Smooth muscle cell of the pulmonary artery (primary cell): ENCODE results near the gene SYCE1. TPM values are rescaled to one million over a fixed set of nuclear protein-coding genes. Genes with fewer than 3 reads are reported as not detected.

Experiments used
- total RNA-seq: library from RNA; depleted of rRNA; stranded (reverse); fragments of >200 nt; gene quantifications from 2 replicates; pipeline ENCODE4 v1.2.3, GENCODE V29; 2014

Gene SYCE1, protein sequence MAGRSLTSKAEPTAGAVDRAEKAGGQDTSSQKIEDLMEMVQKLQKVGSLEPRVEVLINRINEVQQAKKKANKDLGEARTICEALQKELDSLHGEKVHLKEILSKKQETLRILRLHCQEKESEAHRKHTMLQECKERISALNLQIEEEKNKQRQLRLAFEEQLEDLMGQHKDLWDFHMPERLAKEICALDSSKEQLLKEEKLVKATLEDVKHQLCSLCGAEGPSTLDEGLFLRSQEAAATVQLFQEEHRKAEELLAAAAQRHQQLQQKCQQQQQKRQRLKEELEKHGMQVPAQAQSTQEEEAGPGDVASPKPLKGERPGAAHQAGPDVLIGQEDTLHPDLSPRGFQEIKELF
- total RNA-seq, result 0.07 TPM in 1 of 2 replicates, not detected in the other

DNA sequence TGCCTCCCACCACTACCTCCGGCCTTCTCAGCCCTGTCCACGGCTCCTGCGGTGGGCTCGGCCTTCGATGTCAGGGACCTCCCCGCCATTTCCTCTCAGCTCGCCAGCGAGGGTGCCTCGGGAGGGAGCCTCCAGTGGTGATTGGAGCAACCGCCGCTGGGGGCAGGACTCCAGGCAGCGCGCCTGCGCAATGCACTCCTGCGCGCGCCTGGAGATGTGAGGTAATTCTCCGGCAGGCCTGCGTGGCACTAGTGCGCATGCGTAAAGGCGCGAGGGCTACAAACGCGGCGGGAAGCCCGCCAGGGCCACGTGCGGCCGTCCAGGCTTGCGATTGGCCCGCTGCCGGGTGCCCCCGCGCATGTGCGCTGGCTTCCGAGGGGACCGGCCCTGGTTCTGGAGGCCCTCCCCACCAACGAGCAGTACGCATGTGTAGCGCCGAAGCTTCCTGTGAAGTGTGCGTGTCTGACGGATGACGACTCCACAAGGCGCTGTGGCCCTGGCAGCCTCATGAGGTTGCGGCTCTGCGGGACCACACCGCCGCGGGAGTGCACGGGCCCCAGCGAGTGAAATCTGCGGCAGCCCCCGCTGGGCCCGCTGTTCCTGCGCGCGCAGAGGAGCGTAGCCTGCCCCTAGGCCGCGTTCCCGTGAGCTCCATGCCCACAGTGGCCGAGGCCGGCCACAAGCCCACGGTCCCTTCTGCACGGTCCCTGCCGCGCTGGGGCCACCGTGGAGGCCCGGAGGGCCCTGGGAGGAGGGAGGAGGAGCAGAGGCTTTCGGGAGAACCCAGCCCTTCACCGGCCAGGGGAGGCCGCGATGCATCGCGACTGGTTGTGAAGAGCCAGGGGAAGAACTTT, at the start of gene SYCE1:
TSS of gene SYCE1 (minus strand) at position 143 of the 854 bp plus-strand sequence. CDS start at position 89, 54 bp downstream.

DNA sequence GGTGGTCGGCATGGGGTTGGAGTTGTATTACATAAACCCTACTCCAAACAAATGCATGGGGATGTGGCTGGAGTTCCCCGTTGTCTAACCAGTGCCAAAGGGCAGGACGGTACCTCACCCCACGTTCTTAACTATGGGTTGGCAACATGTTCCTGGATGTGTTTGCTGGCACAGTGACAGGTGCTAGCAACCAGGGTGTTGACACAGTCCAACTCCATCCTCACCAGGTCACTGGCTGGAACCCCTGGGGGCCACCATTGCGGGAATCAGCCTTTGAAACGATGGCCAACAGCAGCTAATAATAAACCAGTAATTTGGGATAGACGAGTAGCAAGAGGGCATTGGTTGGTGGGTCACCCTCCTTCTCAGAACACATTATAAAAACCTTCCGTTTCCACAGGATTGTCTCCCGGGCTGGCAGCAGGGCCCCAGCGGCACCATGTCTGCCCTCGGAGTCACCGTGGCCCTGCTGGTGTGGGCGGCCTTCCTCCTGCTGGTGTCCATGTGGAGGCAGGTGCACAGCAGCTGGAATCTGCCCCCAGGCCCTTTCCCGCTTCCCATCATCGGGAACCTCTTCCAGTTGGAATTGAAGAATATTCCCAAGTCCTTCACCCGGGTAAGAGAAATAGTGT, 38.3 kb downstream of the SYCE1 start, which contains the start of gene CYP2E1:
TSS of gene CYP2E1 (plus strand) at position 407 of the 632 bp plus-strand sequence. CDS start at position 440, 33 bp downstream.

Other genes starting within 250 kb of the SYCE1 start
- gene CALY, start 228.7 kb downstream of the SYCE1 start, total RNA-seq, result not detected in 2 replicates
- not detected in 2 replicates for gene PRAP1, start 218.2 kb downstream of the SYCE1 start, total RNA-seq
- gene FUOM, start 207.6 kb downstream of the SYCE1 start, total RNA-seq, result 4.4 and 6.3 TPM in 2 replicates
- gene ECHS1, start 192.2 kb downstream of the SYCE1 start, total RNA-seq, result 57.7 and 60.6 TPM in 2 replicates
- gene PAOX, start 186.3 kb downstream of the SYCE1 start, total RNA-seq, result 4.0 and 5.6 TPM in 2 replicates
- gene MTG1, start 171.4 kb downstream of the SYCE1 start, total RNA-seq, result 19.9 and 29.1 TPM in 2 replicates
- 0.39 and 1.6 TPM in 2 replicates for gene SPRN, start 141.0 kb downstream of the SYCE1 start, total RNA-seq
- 2.5 and 2.8 TPM in 2 replicates for gene SCART1, start 111.6 kb downstream of the SYCE1 start, total RNA-seq
- 0.20 and 0.86 TPM in 2 replicates for gene CYP2E1, start 38.2 kb downstream of the SYCE1 start, total RNA-seq
- gene FRG2B, start 61.2 kb upstream of the SYCE1 start, total RNA-seq, result not detected in 2 replicates